H9 (cell line): Measurements from ENCODE around the gene FBXL7. TPM values are rescaled to one million over a fixed set of nuclear protein-coding genes. Genes with fewer than 3 reads are reported as not detected.

ENCODE experiments used
- DNase-seq: peaks from one replicate; pipeline ENCODE4 v3.0.0-alpha.2; 2017
- H2AFZ ChIP-seq: one replicate; pipeline ENCODE4 v1.6.1; 2013; ENCODE audit warnings: mild to moderate bottlenecking, low read length, control low read depth, moderate library complexity
- H2AK5ac ChIP-seq: 2 replicates; pipeline ENCODE4 v1.6.1; 2013; ENCODE audit warnings: low read length, control low read depth, mixed read lengths; ENCODE audit not compliant: insufficient read length
- H2BK120ac ChIP-seq: one replicate; pipeline ENCODE4 v1.6.1; 2013; ENCODE audit warnings: low read depth, mild to moderate bottlenecking, low read length, control low read depth, inconsistent platforms; ENCODE audit not compliant: poor library complexity, severe bottlenecking
- H2BK12ac ChIP-seq: 2 replicates; pipeline ENCODE4 v1.6.1; 2013; ENCODE audit warnings: low read length, control low read depth, mixed read lengths, low read depth; ENCODE audit not compliant: insufficient read length
- H2BK15ac ChIP-seq: 2 replicates; pipeline ENCODE4 v1.6.1; 2013; ENCODE audit warnings: low read depth, low read length, control low read depth
- H2BK20ac ChIP-seq: one replicate; pipeline ENCODE4 v1.6.1; 2013; ENCODE audit warnings: low read depth, mild to moderate bottlenecking, low read length, control low read depth, inconsistent platforms; ENCODE audit not compliant: poor library complexity, severe bottlenecking
- H2BK5ac ChIP-seq: 2 replicates; pipeline ENCODE4 v1.6.1; 2013; ENCODE audit warnings: low read length, control low read depth, mixed read lengths; ENCODE audit not compliant: insufficient read length
- H3K14ac ChIP-seq: 2 replicates; pipeline ENCODE4 v1.6.1; 2013; ENCODE audit warnings: low read length, control low read depth; ENCODE audit not compliant: insufficient read depth
- H3K18ac ChIP-seq: 2 replicates; pipeline ENCODE4 v1.6.1; 2013; ENCODE audit warnings: low read depth, mild to moderate bottlenecking, mixed read lengths, low read length, control low read depth; ENCODE audit not compliant: insufficient read length
- H3K23ac ChIP-seq: 2 replicates; pipeline ENCODE4 v1.6.1; 2013; ENCODE audit warnings: low read length, control low read depth, mixed read lengths, low read depth; ENCODE audit not compliant: insufficient read length
- H3K23me2 ChIP-seq: 2 replicates; pipeline ENCODE4 v1.6.1; 2013; ENCODE audit warnings: low read depth, mild to moderate bottlenecking, mixed read lengths, low read length, control low read depth; ENCODE audit not compliant: insufficient read length, poor library complexity, severe bottlenecking
- H3K27ac ChIP-seq: 2 replicates; pipeline ENCODE4 v1.5.1; 2013; ENCODE audit warnings: low read length, control low read depth, mixed read lengths, low read depth; ENCODE audit not compliant: insufficient read length
- H3K27me3 ChIP-seq: 2 replicates; pipeline ENCODE4 v1.6.1; 2013; ENCODE audit warnings: low read length, control low read depth, inconsistent platforms; ENCODE audit not compliant: insufficient read depth
- H3K4ac ChIP-seq: 2 replicates; pipeline ENCODE4 v1.6.1; 2013; ENCODE audit warnings: low read depth, mild to moderate bottlenecking, control low read depth, inconsistent platforms, low read length, moderate library complexity
- H3K4me1 ChIP-seq: 2 replicates; pipeline ENCODE4 v1.6.1; 2013; ENCODE audit warnings: low read length, control low read depth, inconsistent platforms; ENCODE audit not compliant: insufficient read depth
- H3K4me2 ChIP-seq: 2 replicates; pipeline ENCODE4 v1.6.1; 2013; ENCODE audit warnings: low read length, control low read depth, mixed read lengths; ENCODE audit not compliant: insufficient read length, insufficient read depth
- H3K56ac ChIP-seq: 2 replicates; pipeline ENCODE4 v1.6.1; 2013; ENCODE audit warnings: low read depth, mild to moderate bottlenecking, mixed read lengths, low read length, control low read depth; ENCODE audit not compliant: insufficient read length
- H3K79me1 ChIP-seq: 2 replicates; pipeline ENCODE4 v1.6.1; 2013; ENCODE audit warnings: low read depth, mild to moderate bottlenecking, moderate library complexity, low read length, control low read depth, inconsistent platforms; ENCODE audit not compliant: insufficient read depth, poor library complexity, severe bottlenecking
- H3K79me2 ChIP-seq: 2 replicates; pipeline ENCODE4 v1.6.1; 2013; ENCODE audit warnings: low read length, control low read depth, inconsistent platforms; ENCODE audit not compliant: insufficient read depth
- H3K9ac ChIP-seq: 2 replicates; pipeline ENCODE4 v1.6.1; 2013; ENCODE audit warnings: low read length, control low read depth, mixed read lengths; ENCODE audit not compliant: insufficient read length; ENCODE audit errors: extremely low read depth
- H3K9me3 ChIP-seq: one replicate; pipeline ENCODE4 v1.6.1; 2013; ENCODE audit warnings: low read depth, low read length, inconsistent platforms; ENCODE audit not compliant: control insufficient read depth
- H3T11ph ChIP-seq: one replicate; pipeline ENCODE4 v1.6.1; 2013; ENCODE audit warnings: mild to moderate bottlenecking, low read length, control low read depth, inconsistent platforms
- H4K20me1 ChIP-seq: one replicate; pipeline ENCODE4 v1.6.1; 2013; ENCODE audit not compliant: control insufficient read depth, insufficient read length, insufficient read depth
- H4K5ac ChIP-seq: 2 replicates; pipeline ENCODE4 v1.6.1; 2013; ENCODE audit warnings: low read depth, mild to moderate bottlenecking, mixed read lengths, low read length, control low read depth; ENCODE audit not compliant: insufficient read length
- H4K8ac ChIP-seq: replicated peaks from 2 replicates; pipeline ENCODE4 v1.6.1; 2013; ENCODE audit warnings: low read length, control low read depth, mixed read lengths, low read depth; ENCODE audit not compliant: insufficient read length
- H4K91ac ChIP-seq: 2 replicates; pipeline ENCODE4 v1.6.1; 2013; ENCODE audit warnings: low read depth, mild to moderate bottlenecking, moderate library complexity, mixed read lengths, low read length, control low read depth; ENCODE audit not compliant: insufficient read length
- H3K27ac Mint-ChIP-seq, 3 experiments: 2 replicates in 2 of 3; 3 replicates in 1 of 3; pipeline ENCODE4 v1.8.0; 2020 to 2021; ENCODE audit warnings: mixed read lengths in 3 of 3, mild to moderate bottlenecking in 1 of 3, moderate library complexity in 1 of 3
- H3K27me3 Mint-ChIP-seq: 2 replicates; pipeline ENCODE4 v1.8.0; 2021; ENCODE audit warnings: low read depth, mild to moderate bottlenecking, moderate library complexity, mixed read lengths
- H3K36me3 Mint-ChIP-seq, 3 experiments: 2 replicates in 2 of 3; 3 replicates in 1 of 3; pipeline ENCODE4 v1.8.0; 2020 to 2021; ENCODE audit warnings: low read depth in 3 of 3, mixed read lengths in 3 of 3; ENCODE audit not compliant: insufficient read depth in 1 of 3
- H3K4me1 Mint-ChIP-seq, 2 experiments: 2 replicates each; pipeline ENCODE4 v1.8.0; 2020; ENCODE audit warnings: mixed read lengths in 2 of 2
- H3K4me3 Mint-ChIP-seq, 2 experiments: 2 replicates in 1 of 2; 3 replicates in 1 of 2; pipeline ENCODE4 v1.8.0; 2020 to 2021; ENCODE audit warnings: mild to moderate bottlenecking in 2 of 2, mixed read lengths in 2 of 2, moderate library complexity in 1 of 2
- H3K9me3 Mint-ChIP-seq, 2 experiments: 2 replicates in 1 of 2; 3 replicates in 1 of 2; pipeline ENCODE4 v1.8.0; 2020; ENCODE audit warnings: mild to moderate bottlenecking in 2 of 2, mixed read lengths in 2 of 2, moderate library complexity in 1 of 2
- WGBS: extraction: QIAGEN DNeasy Blood & Tissue Kit; methylation state at CpG from one replicate; pipeline ENCODE4 v1.1.7; 2013; ENCODE audit warnings: missing lambda C conversion rate, low lambda C conversion rate, mixed read lengths; ENCODE audit not compliant: insufficient read length; ENCODE audit errors: extremely low coverage; 5-methylcytosine and 5-hydroxymethylcytosine counted together
- total RNA-seq: library from RNA; stranded (reverse); gene quantifications from 2 replicates; pipeline ENCODE4 v1.2.1, GENCODE V29; 2021
- TF ChIP-seq, protein P1 (sequence below): fragments of 200-600 bp; sonication (generic); conservative IDR thresholded peaks from 3 replicates; pipeline ENCODE4 v1.8.0; 2021; ENCODE audit warnings: antibody characterized with exemption, mild to moderate bottlenecking

Gene FBXL7
- total RNA-seq, 1 experiment from 2014 or later: 14.6 TPM

DNA sequence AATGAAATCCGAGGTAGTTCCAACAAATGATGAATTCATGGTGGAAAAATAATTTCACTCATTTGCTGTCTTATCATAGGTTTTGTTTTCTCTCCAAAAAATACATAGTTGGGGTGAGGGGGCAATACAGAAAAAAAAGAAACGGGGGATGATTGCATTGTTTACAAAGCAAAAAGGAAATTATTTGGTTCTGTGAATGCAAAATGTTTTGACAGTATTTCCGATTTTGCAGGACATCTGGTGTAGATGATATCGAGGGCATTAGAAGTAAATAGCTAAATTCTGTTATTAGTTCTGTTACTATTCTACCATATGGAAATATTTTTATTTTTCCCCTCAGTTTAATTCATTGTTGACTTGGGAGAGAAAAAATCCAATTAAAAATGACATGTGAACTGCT, 477.9 kb downstream of the FBXL7 start:
- Histone ChIP-seq H2AFZ (no peak overlapping the region), H3K14ac (no peak overlapping the region), H3K79me1 (no peaks in the 10 kb centered on the region), H4K20me1 (no peaks in the 10 kb centered on the region), H3K79me2 (no peaks in the 10 kb centered on the region), H2BK20ac (no peak overlapping the region), H2AK5ac (no peak overlapping the region), H3K4me2 (no peak overlapping the region), H4K91ac (no peak overlapping the region), H3T11ph (no peak overlapping the region), H3K56ac (no peak overlapping the region), H3K27ac (no peak overlapping the region), H3K27me3 (no peaks in the 10 kb centered on the region), H3K4ac (no peak overlapping the region), H3K18ac (no peak overlapping the region), H2BK15ac (no peak overlapping the region), H2BK12ac (no peak overlapping the region), H3K9me3 (no peaks in the 10 kb centered on the region), H2BK120ac (no peak overlapping the region), H3K23ac (no peak overlapping the region), H3K23me2 (no peaks in the 10 kb centered on the region), H4K5ac (no peak overlapping the region), H3K4me1 (no peaks in the 10 kb centered on the region), H3K9ac (no peak overlapping the region), H4K8ac (no peak overlapping the region), H2BK5ac (no peak overlapping the region)
- DNase-seq: no peak
- Mint-ChIP-seq H3K27me3 (peaks cover 3% of the 10 kb centered on the region; the same call in 1 of the 2 replicates), H3K4me1 (no peaks in the 10 kb centered on the region), H3K4me3 (no peak overlapping the region), H3K36me3 (no peaks in the 10 kb centered on the region), H3K9me3 (no peaks in the 10 kb centered on the region), H3K27ac (no peak overlapping the region)
- WGBS: no CpG with 5 or more reads among the region's 4 CpGs
- TF ChIP-seq, protein P1, sequence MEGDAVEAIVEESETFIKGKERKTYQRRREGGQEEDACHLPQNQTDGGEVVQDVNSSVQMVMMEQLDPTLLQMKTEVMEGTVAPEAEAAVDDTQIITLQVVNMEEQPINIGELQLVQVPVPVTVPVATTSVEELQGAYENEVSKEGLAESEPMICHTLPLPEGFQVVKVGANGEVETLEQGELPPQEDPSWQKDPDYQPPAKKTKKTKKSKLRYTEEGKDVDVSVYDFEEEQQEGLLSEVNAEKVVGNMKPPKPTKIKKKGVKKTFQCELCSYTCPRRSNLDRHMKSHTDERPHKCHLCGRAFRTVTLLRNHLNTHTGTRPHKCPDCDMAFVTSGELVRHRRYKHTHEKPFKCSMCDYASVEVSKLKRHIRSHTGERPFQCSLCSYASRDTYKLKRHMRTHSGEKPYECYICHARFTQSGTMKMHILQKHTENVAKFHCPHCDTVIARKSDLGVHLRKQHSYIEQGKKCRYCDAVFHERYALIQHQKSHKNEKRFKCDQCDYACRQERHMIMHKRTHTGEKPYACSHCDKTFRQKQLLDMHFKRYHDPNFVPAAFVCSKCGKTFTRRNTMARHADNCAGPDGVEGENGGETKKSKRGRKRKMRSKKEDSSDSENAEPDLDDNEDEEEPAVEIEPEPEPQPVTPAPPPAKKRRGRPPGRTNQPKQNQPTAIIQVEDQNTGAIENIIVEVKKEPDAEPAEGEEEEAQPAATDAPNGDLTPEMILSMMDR: no peak
